Loucy (cell line): ENCODE data around the gene USP31.

Experiments
- H2AFZ ChIP-seq: fragments of 200-600 bp; sonication (generic); 2 replicates; pipeline ENCODE4 v1.6.0; 2016; ENCODE audit warnings: antibody characterized with exemption, mild to moderate bottlenecking, low read length, moderate library complexity
- H3F3A ChIP-seq: fragments of 200-600 bp; 2 replicates; pipeline ENCODE4 v1.6.0; 2016; ENCODE audit warnings: antibody characterized with exemption, low read depth, mild to moderate bottlenecking
- H3K27me3 ChIP-seq: fragments of 200-600 bp; sonication (generic); 2 replicates; pipeline ENCODE4 v1.6.1; 2014; ENCODE audit warnings: low read length, mild to moderate bottlenecking; ENCODE audit not compliant: insufficient read depth, poor library complexity, severe bottlenecking
- H3K36me3 ChIP-seq: fragments of 200-600 bp; sonication (generic); 2 replicates; pipeline ENCODE4 v1.6.1; 2016; ENCODE audit warnings: low read length; ENCODE audit not compliant: insufficient read depth
- H3K4me1 ChIP-seq: fragments of 200-600 bp; sonication (generic); 2 replicates; pipeline ENCODE4 v1.5.1; 2014; ENCODE audit warnings: low read length, mild to moderate bottlenecking; ENCODE audit not compliant: insufficient read depth, poor library complexity, severe bottlenecking
- H3K4me2 ChIP-seq: fragments of 200-600 bp; sonication (generic); 2 replicates; pipeline ENCODE4 v1.6.0; 2014; ENCODE audit warnings: antibody characterized with exemption, low read length, low read depth, mild to moderate bottlenecking; ENCODE audit not compliant: poor library complexity, severe bottlenecking
- H3K4me3 ChIP-seq: fragments of 200-600 bp; sonication (generic); 2 replicates; pipeline ENCODE4 v1.5.1; 2014; ENCODE audit warnings: low read length, mild to moderate bottlenecking, mixed read lengths; ENCODE audit not compliant: poor library complexity, severe bottlenecking
- H3K79me2 ChIP-seq: fragments of 200-600 bp; sonication (generic); 2 replicates; pipeline ENCODE4 v1.6.1; 2014; ENCODE audit warnings: low read length; ENCODE audit not compliant: insufficient read depth
- H3K9ac ChIP-seq: fragments of 200-600 bp; sonication (generic); 2 replicates; pipeline ENCODE4 v1.6.0; 2014; ENCODE audit warnings: mild to moderate bottlenecking, low read depth, low read length, moderate library complexity; ENCODE audit not compliant: poor library complexity, severe bottlenecking
- H3K9me2 ChIP-seq: fragments of 200-600 bp; sonication (generic); replicated peaks from 2 replicates; pipeline ENCODE4 v1.6.1; 2016; ENCODE audit warnings: low read depth, low read length, mixed read lengths
- H3K9me3 ChIP-seq: fragments of 200-600 bp; sonication (generic); 2 replicates; pipeline ENCODE4 v1.6.1; 2014; ENCODE audit warnings: mild to moderate bottlenecking, antibody characterized with exemption, low read length, low read depth; ENCODE audit not compliant: insufficient read depth
- H4K20me1 ChIP-seq: fragments of 200-600 bp; sonication (generic); 2 replicates; pipeline ENCODE4 v1.6.0; 2014; ENCODE audit warnings: antibody characterized with exemption, low read length, mild to moderate bottlenecking; ENCODE audit not compliant: insufficient read depth, poor library complexity, severe bottlenecking
- EZH2phosphoT487 ChIP-seq: fragments of 200-600 bp; IDR thresholded peaks from 2 replicates; pipeline ENCODE4 v1.6.1; 2018; ENCODE audit warnings: antibody characterized with exemption, mild to moderate bottlenecking, moderate library complexity, borderline replicate concordance
- TF ChIP-seq, protein P1 (sequence below): fragments of 200-600 bp; sonication (generic); conservative IDR thresholded peaks from 2 replicates; pipeline ENCODE4 v1.5.1; 2014; ENCODE audit warnings: mild to moderate bottlenecking, antibody characterized with exemption, low read length

Gene USP31

DNA sequence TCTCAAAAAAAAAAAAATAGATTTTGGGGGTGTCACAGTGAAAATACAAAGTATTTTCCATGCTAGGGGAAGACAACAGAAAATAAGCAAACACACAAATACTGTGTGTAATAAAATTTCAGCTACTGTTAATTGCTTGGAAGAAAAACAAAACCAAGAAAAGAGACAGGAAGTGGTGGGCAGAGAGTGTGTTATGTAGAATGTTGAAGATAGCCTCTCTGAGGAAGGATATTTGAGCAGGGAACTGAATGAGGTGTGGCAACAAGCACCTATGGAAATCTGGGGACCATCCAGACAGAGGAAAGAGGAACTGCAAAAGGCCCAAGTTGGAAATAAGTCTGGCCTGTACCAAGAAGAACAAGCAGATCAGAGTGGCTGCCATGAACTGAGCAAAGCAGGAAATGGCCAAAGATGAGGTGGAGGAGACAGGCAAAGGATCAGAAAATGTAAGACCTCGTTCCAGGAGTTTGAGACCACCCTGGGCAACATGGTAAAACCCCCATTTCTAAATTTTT is 7.8 kb upstream of the USP31 start:
- Histone ChIP-seq H2AFZ (peak overlapping the region; percentile 74), H4K20me1 (no peaks in the 10 kb centered on the region)

DNA sequence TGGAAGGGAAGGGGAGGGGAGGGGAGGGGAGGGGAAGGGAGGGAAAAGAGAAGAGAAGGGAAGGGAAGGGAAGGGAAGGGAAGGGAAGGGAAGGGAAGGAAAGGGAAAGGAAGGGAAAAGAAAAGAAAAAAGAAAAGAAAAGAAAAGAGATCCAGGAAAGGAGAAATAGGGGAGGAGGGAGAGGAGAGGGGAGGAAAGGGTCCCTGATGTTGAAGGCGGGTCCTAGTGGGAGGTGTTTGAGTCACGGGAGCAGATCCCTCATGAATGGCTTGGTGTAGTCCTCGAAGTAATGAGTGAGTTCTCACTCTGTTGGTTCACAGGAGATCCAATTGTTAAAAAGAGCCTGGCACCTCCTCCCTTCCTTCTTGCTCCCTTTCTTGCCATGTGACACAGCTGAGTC is 6.9 kb upstream of the USP31 start:
- no peaks in the 10 kb centered on the region for H4K20me1 ChIP-seq
- no peak overlapping the region for H3K4me3 ChIP-seq
- TF ChIP-seq, protein P1, sequence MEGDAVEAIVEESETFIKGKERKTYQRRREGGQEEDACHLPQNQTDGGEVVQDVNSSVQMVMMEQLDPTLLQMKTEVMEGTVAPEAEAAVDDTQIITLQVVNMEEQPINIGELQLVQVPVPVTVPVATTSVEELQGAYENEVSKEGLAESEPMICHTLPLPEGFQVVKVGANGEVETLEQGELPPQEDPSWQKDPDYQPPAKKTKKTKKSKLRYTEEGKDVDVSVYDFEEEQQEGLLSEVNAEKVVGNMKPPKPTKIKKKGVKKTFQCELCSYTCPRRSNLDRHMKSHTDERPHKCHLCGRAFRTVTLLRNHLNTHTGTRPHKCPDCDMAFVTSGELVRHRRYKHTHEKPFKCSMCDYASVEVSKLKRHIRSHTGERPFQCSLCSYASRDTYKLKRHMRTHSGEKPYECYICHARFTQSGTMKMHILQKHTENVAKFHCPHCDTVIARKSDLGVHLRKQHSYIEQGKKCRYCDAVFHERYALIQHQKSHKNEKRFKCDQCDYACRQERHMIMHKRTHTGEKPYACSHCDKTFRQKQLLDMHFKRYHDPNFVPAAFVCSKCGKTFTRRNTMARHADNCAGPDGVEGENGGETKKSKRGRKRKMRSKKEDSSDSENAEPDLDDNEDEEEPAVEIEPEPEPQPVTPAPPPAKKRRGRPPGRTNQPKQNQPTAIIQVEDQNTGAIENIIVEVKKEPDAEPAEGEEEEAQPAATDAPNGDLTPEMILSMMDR, result no peak
- TF ChIP-seq EZH2phosphoT487, result no peak
- no peak overlapping the region for H3K9ac ChIP-seq
- no peak overlapping the region for H3K4me2 ChIP-seq
- H3K36me3 ChIP-seq, result no peaks in the 10 kb centered on the region
- no peaks in the 10 kb centered on the region for H3K9me2 ChIP-seq
- peaks cover 14% of the 10 kb centered on the region for H3K4me1 ChIP-seq
- H3K79me2 ChIP-seq, result no peaks in the 10 kb centered on the region
- H2AFZ ChIP-seq, result peak overlapping the region; percentile 74; the same call in 1 of the 2 replicates
- no peaks in the 10 kb centered on the region for H3K27me3 ChIP-seq
- H3F3A ChIP-seq, result no peaks in the 10 kb centered on the region
- no peaks in the 10 kb centered on the region for H3K9me3 ChIP-seq

More for the DNA sequence above, 7.8 kb upstream of the USP31 start:
- H3K9ac ChIP-seq, result no peak overlapping the region
- H3K27me3 ChIP-seq, result no peaks in the 10 kb centered on the region
- H3K9me3 ChIP-seq, result no peaks in the 10 kb centered on the region
- no peaks in the 10 kb centered on the region for H3K36me3 ChIP-seq
- H3K4me1 ChIP-seq, result peaks cover 14% of the 10 kb centered on the region
- no peak overlapping the region for H3K4me3 ChIP-seq
- H3K79me2 ChIP-seq, result no peaks in the 10 kb centered on the region
- peak overlapping the region; percentile 31 for H3K4me2 ChIP-seq
- no peaks in the 10 kb centered on the region for H3F3A ChIP-seq
- no peaks in the 10 kb centered on the region for H3K9me2 ChIP-seq
- no peak for TF ChIP-seq EZH2phosphoT487
- TF ChIP-seq, protein P1, result no peak

DNA sequence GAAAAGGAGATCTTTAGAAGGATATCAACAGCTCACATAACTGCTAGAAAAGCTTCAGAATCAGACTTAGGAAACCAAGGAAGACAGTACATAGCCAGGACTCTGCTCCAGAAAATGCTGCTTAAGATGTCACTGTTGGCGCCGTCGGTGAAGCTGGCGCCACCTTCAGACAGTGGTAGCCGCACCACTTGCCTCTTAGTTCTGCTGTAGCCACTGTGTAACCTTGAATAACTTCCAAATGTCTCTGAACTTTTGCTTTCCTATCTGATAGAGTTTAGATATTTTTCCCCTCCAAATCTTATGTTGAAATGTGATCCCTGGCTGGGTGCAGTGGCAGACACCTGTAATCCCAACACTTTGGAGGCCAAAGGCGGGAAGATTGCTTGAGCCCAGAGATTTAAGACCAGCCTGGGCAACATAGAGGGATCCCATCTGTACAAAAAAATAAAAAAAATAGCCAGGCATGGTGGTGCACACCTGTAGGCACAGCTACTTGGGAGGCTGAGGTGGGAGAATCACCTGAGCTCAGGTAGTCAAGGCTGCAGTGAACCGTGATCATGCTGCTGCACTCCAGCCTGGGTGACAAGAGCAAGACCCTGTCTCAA is 6.3 kb upstream of the USP31 start:
- no peak overlapping the region for H3K9ac ChIP-seq
- H3K4me1 ChIP-seq, result peaks cover 14% of the 10 kb centered on the region
- no peaks in the 10 kb centered on the region for H3K9me3 ChIP-seq
- H3K4me3 ChIP-seq, result no peak overlapping the region
- H4K20me1 ChIP-seq, result no peaks in the 10 kb centered on the region
- no peak overlapping the region for H3K4me2 ChIP-seq
- TF ChIP-seq EZH2phosphoT487, result no peak
- TF ChIP-seq, protein P1, result peak; percentile 69
- H3F3A ChIP-seq, result no peaks in the 10 kb centered on the region
- H3K9me2 ChIP-seq, result no peaks in the 10 kb centered on the region
- H3K36me3 ChIP-seq, result no peaks in the 10 kb centered on the region
- no peaks in the 10 kb centered on the region for H3K27me3 ChIP-seq
- H2AFZ ChIP-seq, result peak overlapping the region; percentile 42; the same call in 1 of the 2 replicates
- H3K79me2 ChIP-seq, result no peaks in the 10 kb centered on the region
